HUES48 (cell line): ENCODE measurements around the gene SGCA.

Experiments used
- H3K27ac ChIP-seq: one replicate; pipeline ENCODE4 v1.7.0; 2013; ENCODE audit warnings: low read depth, low read length, inconsistent platforms
- H3K27me3 ChIP-seq: 2 replicates; pipeline ENCODE4 v1.6.1; 2013; ENCODE audit warnings: mild to moderate bottlenecking, low read length; ENCODE audit not compliant: control insufficient read depth, insufficient read depth
- H3K36me3 ChIP-seq: 2 replicates; pipeline ENCODE4 v1.6.1; 2013; ENCODE audit warnings: low read length; ENCODE audit not compliant: control insufficient read depth, insufficient read depth
- H3K4me1 ChIP-seq: 2 replicates; pipeline ENCODE4 v1.6.1; 2013; ENCODE audit warnings: mild to moderate bottlenecking, low read length; ENCODE audit not compliant: control insufficient read depth, insufficient read depth
- H3K4me3 ChIP-seq: 2 replicates; pipeline ENCODE4 v1.5.1; 2013; ENCODE audit warnings: mild to moderate bottlenecking, low read depth, low read length
- H3K9ac ChIP-seq: 2 replicates; pipeline ENCODE4 v1.6.1; 2013; ENCODE audit warnings: mild to moderate bottlenecking, low read depth, low read length, moderate library complexity
- H3K9me3 ChIP-seq: 2 replicates; pipeline ENCODE4 v1.6.1; 2013; ENCODE audit warnings: low read length; ENCODE audit not compliant: control insufficient read depth, insufficient read depth

Gene SGCA

GRCh38 chr17:50185631-50186471 lies 20.0 kb downstream of the SGCA start:
- Histone ChIP-seq H3K27ac (no peak overlapping the region), H3K27me3 (no peaks in the 10 kb centered on the region), H3K9me3 (no peaks in the 10 kb centered on the region), H3K4me1 (peaks cover 14% of the 10 kb centered on the region), H3K9ac (no peak overlapping the region), H3K36me3 (peaks cover 51% of the 10 kb centered on the region), H3K4me3 (no peak overlapping the region)

- no peaks in the 10 kb centered on the region for H3K27me3 ChIP-seq
- H3K36me3 ChIP-seq = peaks cover 59% of the 10 kb centered on the region
- no peaks in the 10 kb centered on the region for H3K9me3 ChIP-seq
- no peak overlapping the region for H3K4me3 ChIP-seq
- H3K4me1 ChIP-seq = peaks cover 14% of the 10 kb centered on the region
- H3K9ac ChIP-seq = no peak overlapping the region
- no peak overlapping the region for H3K27ac ChIP-seq
Measured at GRCh38 chr17:50186661-50187393, 21.0 kb downstream of the SGCA start.

DNA sequence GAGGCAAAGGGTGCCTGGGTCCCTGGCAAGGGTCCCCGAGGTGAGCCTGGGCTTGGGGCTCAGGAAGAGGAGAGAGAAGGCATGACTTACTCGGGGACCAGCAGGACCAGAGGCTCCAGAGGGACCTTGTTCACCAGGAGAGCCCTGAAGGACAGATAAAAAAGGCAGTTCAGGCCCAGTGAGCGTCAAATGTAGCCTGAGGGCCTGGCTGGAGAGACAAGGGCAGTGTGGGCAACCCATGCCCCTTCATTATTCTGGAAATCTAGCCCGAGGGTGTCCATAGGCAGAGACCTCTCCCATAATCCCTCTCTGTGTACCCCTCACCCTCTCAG lies 21.6 kb downstream of the SGCA start:
- Histone ChIP-seq H3K4me1 (peaks cover 14% of the 10 kb centered on the region), H3K9ac (no peak overlapping the region), H3K27ac (no peak overlapping the region), H3K36me3 (peaks cover 65% of the 10 kb centered on the region), H3K4me3 (no peak overlapping the region), H3K9me3 (no peaks in the 10 kb centered on the region), H3K27me3 (no peaks in the 10 kb centered on the region)

- Histone ChIP-seq H3K27ac (no peak overlapping the region), H3K36me3 (peaks cover 71% of the 10 kb centered on the region), H3K4me1 (peaks cover 14% of the 10 kb centered on the region), H3K9me3 (no peaks in the 10 kb centered on the region), H3K4me3 (no peak overlapping the region), H3K27me3 (no peaks in the 10 kb centered on the region), H3K9ac (no peak overlapping the region)
Measured at GRCh38 chr17:50187751-50188530, 22.1 kb downstream of the SGCA start.

- Histone ChIP-seq H3K36me3 (peaks cover 74% of the 10 kb centered on the region), H3K4me1 (peaks cover 11% of the 10 kb centered on the region), H3K4me3 (no peak overlapping the region), H3K9ac (no peak overlapping the region), H3K9me3 (no peaks in the 10 kb centered on the region), H3K27me3 (no peaks in the 10 kb centered on the region), H3K27ac (no peak overlapping the region)
Measured at GRCh38 chr17:50188531-50188920, 22.7 kb downstream of the SGCA start.

- H3K9ac ChIP-seq = no peak overlapping the region
- H3K4me3 ChIP-seq = no peak overlapping the region
- H3K36me3 ChIP-seq = peaks cover 79% of the 10 kb centered on the region
- peaks cover 6% of the 10 kb centered on the region for H3K4me1 ChIP-seq
- H3K27ac ChIP-seq = no peak overlapping the region
- no peaks in the 10 kb centered on the region for H3K27me3 ChIP-seq
- no peaks in the 10 kb centered on the region for H3K9me3 ChIP-seq
Measured at GRCh38 chr17:50188921-50189549, 23.2 kb downstream of the SGCA start.

- peaks cover 81% of the 10 kb centered on the region for H3K36me3 ChIP-seq
- H3K27me3 ChIP-seq = no peaks in the 10 kb centered on the region
- no peak overlapping the region for H3K9ac ChIP-seq
- H3K27ac ChIP-seq = no peak overlapping the region
- H3K4me3 ChIP-seq = no peak overlapping the region
- peaks cover under 1% of the 10 kb centered on the region; the same call in 1 of the 2 replicates for H3K4me1 ChIP-seq
- H3K9me3 ChIP-seq = no peaks in the 10 kb centered on the region
Measured at GRCh38 chr17:50189550-50190292, 23.9 kb downstream of the SGCA start.

DNA sequence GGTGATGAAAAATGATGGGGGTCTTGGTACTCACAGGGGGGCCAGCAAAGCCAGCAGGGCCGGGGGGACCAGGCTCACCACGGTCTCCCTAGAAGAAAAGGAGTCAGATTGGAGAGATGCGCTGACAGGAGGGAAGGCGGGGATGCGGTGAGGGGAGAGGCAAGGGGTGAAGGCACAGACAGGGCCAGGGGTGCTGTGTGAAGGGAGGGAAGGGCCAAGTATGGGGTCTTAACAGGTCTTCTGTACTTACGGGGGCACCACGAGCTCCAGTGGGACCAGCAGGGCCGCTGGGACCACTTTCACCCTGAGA lies 24.4 kb downstream of the SGCA start:
- Histone ChIP-seq H3K9ac (no peak overlapping the region), H3K9me3 (no peaks in the 10 kb centered on the region), H3K27ac (no peak overlapping the region), H3K27me3 (no peaks in the 10 kb centered on the region), H3K36me3 (peaks cover 85% of the 10 kb centered on the region), H3K4me3 (no peak overlapping the region), H3K4me1 (no peaks in the 10 kb centered on the region)

DNA sequence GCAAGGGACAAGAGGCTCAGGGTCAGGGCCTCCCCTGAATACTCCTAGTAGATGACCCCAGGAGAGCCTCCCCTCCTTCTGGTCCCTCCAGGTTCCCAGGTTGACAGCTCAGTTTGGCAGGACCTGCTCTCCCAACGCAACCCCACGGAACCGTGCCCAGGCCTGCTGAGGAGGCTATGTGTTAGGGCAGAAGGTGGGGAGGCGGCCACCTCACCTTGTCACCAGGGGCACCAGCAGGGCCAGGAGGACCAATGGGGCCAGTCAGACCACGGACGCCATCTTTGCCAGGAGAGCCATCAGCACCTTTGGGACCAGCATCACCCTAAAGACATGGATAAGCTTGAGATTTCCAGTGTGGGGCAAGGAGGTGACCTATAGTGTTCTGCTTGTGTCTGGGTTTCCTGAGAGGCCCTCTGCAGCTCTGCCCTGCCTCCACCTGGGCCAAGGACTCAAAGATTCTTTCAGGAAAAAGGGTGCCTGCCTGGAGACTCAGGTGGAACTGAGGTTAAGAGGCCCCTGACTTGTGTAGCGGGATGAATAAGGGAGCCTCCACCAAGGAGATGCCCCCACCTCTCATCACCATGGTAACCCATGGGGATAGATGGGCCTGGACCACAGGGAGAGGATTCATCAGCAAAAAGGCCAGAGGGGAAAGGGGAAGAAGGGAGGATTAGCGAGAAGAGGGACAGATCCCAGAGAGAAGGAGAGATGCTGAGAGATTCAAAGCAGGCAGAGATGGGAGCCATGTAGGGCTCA lies 25.0 kb downstream of the SGCA start:
- no peaks in the 10 kb centered on the region for H3K9me3 ChIP-seq

More for the DNA sequence above, 25.0 kb downstream of the SGCA start:
- Histone ChIP-seq H3K9ac (no peak overlapping the region), H3K27ac (no peak overlapping the region), H3K4me3 (no peak overlapping the region), H3K27me3 (no peaks in the 10 kb centered on the region), H3K36me3 (peaks cover 89% of the 10 kb centered on the region), H3K4me1 (no peaks in the 10 kb centered on the region)
